Suprapubic skin (tissue), 4 donors: ENCODE measurements around the gene FABP1.

ENCODE experiments used
- EP300 ChIP-seq: sonication (generic); formaldehyde crosslinking; IDR thresholded peaks from one replicate; pipeline ENCODE4 v1.6.1; 2017; ENCODE audit warnings: antibody characterized with exemption
- POLR2A ChIP-seq, 2 donors: fragments of 450-650 bp; IDR thresholded peaks; one replicate each; pipeline ENCODE4 v1.6.1; 2017; ENCODE audit warnings: antibody characterized with exemption in 2 of 2, mild to moderate bottlenecking in 2 of 2, moderate library complexity in 2 of 2
- POLR2AphosphoS5 ChIP-seq, 3 donors: sonication (generic); formaldehyde crosslinking; IDR thresholded peaks; one replicate each; pipeline ENCODE4 v1.6.1; 2017; ENCODE audit warnings: antibody characterized with exemption in 3 of 3
- TF ChIP-seq, protein P1 (sequence below), 2 donors: fragments of 200-600 bp in 1 of 2; fragments of 450-650 bp in 1 of 2; sonication (generic) in 1 of 2; IDR thresholded peaks; one replicate each; pipeline ENCODE4 v1.5.1; 2016 to 2019; ENCODE audit warnings: antibody characterized with exemption in 2 of 2, mild to moderate bottlenecking in 1 of 2, moderate library complexity in 1 of 2

DNA sequence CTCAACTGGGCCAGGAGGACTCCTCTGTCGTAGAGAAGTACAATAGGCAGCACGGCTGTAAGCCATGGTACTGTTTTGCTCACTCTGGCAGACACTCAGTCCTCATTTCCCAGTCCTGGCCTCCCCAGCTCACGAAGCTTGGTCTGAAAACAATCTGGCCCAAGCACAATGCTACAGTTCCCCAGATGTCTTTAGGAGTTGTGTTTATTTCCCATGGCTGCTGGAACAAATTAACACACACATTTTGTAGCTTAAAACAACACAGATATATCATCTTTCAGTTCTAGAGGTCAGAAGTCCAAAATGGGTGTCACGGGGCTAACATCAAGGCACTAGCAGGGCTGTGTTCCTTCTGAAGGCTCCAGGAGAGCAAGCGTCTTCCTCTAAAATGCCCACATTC is 13.0 kb downstream of the FABP1 start:
- no peak for TF ChIP-seq EP300
- TF ChIP-seq, protein P1, sequence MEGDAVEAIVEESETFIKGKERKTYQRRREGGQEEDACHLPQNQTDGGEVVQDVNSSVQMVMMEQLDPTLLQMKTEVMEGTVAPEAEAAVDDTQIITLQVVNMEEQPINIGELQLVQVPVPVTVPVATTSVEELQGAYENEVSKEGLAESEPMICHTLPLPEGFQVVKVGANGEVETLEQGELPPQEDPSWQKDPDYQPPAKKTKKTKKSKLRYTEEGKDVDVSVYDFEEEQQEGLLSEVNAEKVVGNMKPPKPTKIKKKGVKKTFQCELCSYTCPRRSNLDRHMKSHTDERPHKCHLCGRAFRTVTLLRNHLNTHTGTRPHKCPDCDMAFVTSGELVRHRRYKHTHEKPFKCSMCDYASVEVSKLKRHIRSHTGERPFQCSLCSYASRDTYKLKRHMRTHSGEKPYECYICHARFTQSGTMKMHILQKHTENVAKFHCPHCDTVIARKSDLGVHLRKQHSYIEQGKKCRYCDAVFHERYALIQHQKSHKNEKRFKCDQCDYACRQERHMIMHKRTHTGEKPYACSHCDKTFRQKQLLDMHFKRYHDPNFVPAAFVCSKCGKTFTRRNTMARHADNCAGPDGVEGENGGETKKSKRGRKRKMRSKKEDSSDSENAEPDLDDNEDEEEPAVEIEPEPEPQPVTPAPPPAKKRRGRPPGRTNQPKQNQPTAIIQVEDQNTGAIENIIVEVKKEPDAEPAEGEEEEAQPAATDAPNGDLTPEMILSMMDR (IDR thresholded peaks at IDR 0.05): no peak
- TF ChIP-seq POLR2A (IDR thresholded peaks at IDR 0.05): no peak
- TF ChIP-seq POLR2AphosphoS5 (IDR thresholded peaks at IDR 0.05): no peak
